ENCODE data around the gene GALNT16. TPM values are rescaled to one million over a fixed set of nuclear protein-coding genes. Genes with fewer than 3 reads are reported as not detected.

Gene GALNT16
- total and polyA plus RNA-seq, 2 donors from 2014 or later = 13.1 to 15.2 TPM

DNA sequence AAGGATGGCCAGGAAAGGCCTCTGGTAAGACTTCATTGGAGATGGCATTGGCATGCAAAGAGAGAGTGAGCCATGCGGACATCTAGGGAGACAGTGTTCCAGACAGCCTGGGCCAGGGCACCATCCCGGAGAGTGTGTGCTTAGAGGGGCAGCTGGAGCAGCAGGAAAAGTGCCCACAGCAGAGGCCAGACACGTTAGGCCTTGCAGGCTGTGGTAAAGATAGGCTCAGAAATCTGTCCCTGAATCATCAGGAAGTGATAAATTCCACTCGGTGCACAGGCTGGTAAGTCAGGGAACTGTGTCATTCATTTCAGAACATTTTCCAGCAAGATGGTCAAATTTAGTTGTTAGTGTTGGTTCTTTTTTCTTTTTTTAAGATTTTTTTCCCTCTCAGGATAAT is 8.8 kb downstream of the GALNT16 start:
- no peak overlapping the region for H3K4me3 ChIP-seq (ENCODE audit: low read length in 3 of 3)
- FAIRE-seq = no peak
- no peaks in the 10 kb centered on the region for H3K36me3 ChIP-seq (ENCODE audit: control insufficient read depth in 2 of 3, insufficient read depth in 3 of 3, low read length in 3 of 3)
- no peaks in the 10 kb centered on the region for H3K27me3 ChIP-seq (ENCODE audit: control insufficient read depth, insufficient read depth, low read length)
- peak in 1 of 5 donors; percentile 46 for DNase-seq
- H3K27ac ChIP-seq (ENCODE audit: low read depth in 2 of 2, low read length in 2 of 2) = no peak overlapping the region
- intact Hi-C loops (cut with DNase I) = no loop called here
- no peak overlapping the region for H3K9ac ChIP-seq (ENCODE audit: low read length in 3 of 3)
- TF ChIP-seq, protein P1, sequence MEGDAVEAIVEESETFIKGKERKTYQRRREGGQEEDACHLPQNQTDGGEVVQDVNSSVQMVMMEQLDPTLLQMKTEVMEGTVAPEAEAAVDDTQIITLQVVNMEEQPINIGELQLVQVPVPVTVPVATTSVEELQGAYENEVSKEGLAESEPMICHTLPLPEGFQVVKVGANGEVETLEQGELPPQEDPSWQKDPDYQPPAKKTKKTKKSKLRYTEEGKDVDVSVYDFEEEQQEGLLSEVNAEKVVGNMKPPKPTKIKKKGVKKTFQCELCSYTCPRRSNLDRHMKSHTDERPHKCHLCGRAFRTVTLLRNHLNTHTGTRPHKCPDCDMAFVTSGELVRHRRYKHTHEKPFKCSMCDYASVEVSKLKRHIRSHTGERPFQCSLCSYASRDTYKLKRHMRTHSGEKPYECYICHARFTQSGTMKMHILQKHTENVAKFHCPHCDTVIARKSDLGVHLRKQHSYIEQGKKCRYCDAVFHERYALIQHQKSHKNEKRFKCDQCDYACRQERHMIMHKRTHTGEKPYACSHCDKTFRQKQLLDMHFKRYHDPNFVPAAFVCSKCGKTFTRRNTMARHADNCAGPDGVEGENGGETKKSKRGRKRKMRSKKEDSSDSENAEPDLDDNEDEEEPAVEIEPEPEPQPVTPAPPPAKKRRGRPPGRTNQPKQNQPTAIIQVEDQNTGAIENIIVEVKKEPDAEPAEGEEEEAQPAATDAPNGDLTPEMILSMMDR (IDR thresholded peaks at IDR 0.05; ENCODE audit: borderline replicate concordance, extremely low read depth, insufficient read depth) = no peak
- no peaks in the 10 kb centered on the region for H3K9me3 ChIP-seq (ENCODE audit: control insufficient read depth in 2 of 3, insufficient read depth in 1 of 3, low read length in 3 of 3)
- H3K4me1 ChIP-seq (ENCODE audit: control insufficient read depth in 2 of 3, insufficient read depth in 2 of 3, low read depth in 1 of 3, low read length in 3 of 3) = no peaks in the 10 kb centered on the region

GRCh38 chr14:69269381-69269780 is 9.4 kb downstream of the GALNT16 start:
- H3K9ac ChIP-seq (ENCODE audit: low read length in 3 of 3) = no peak overlapping the region
- TF ChIP-seq, protein P1 (IDR thresholded peaks at IDR 0.05; ENCODE audit: borderline replicate concordance, extremely low read depth, insufficient read depth) = no peak
- no peaks in the 10 kb centered on the region for H3K27me3 ChIP-seq (ENCODE audit: control insufficient read depth, insufficient read depth, low read length)
- H3K36me3 ChIP-seq (ENCODE audit: control insufficient read depth in 2 of 3, insufficient read depth in 3 of 3, low read length in 3 of 3) = no peaks in the 10 kb centered on the region
- FAIRE-seq (no peak), DNase-seq (no peak)
- no peaks in the 10 kb centered on the region for H3K4me1 ChIP-seq (ENCODE audit: control insufficient read depth in 2 of 3, insufficient read depth in 2 of 3, low read depth in 1 of 3, low read length in 3 of 3)
- H3K27ac ChIP-seq (ENCODE audit: low read depth in 2 of 2, low read length in 2 of 2) = no peak overlapping the region
- H3K4me3 ChIP-seq (ENCODE audit: low read length in 3 of 3) = no peak overlapping the region
- intact Hi-C loops (cut with DNase I) = no loop called here
- no peaks in the 10 kb centered on the region for H3K9me3 ChIP-seq (ENCODE audit: control insufficient read depth in 2 of 3, insufficient read depth in 1 of 3, low read length in 3 of 3)

DNA sequence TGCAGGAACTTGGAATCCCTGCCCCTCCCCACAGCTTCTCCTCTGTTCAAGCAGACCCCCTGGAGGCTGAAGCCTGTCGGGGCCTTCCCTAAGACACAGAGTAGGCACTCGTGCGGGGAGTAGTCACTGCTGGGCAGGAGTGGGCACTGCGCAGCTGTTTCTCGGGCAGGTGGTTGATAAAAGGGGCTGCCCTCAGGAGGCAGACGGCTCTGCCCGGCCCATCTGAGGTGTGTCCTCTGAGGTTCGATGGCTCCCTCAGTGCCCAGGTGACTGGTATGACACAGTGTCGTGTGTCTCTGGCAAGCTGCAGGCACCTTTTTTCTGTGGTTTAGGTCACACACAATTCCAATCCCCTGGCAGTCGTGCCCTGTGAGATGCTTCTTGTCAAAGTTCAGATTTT is 10.1 kb downstream of the GALNT16 start:
- no peaks in the 10 kb centered on the region for H3K4me1 ChIP-seq (ENCODE audit: control insufficient read depth in 2 of 3, insufficient read depth in 2 of 3, low read depth in 1 of 3, low read length in 3 of 3)
- no peak overlapping the region for H3K27ac ChIP-seq (ENCODE audit: low read depth in 2 of 2, low read length in 2 of 2)
- H3K4me3 ChIP-seq (ENCODE audit: low read length in 3 of 3) = no peak overlapping the region
- intact Hi-C loops (cut with DNase I) = no loop called here
- TF ChIP-seq, protein P1 (IDR thresholded peaks at IDR 0.05; ENCODE audit: borderline replicate concordance, extremely low read depth, insufficient read depth) = no peak
- FAIRE-seq (no peak), DNase-seq (no peak)
- H3K36me3 ChIP-seq (ENCODE audit: control insufficient read depth in 2 of 3, insufficient read depth in 3 of 3, low read length in 3 of 3) = no peaks in the 10 kb centered on the region
- no peaks in the 10 kb centered on the region for H3K9me3 ChIP-seq (ENCODE audit: control insufficient read depth in 2 of 3, insufficient read depth in 1 of 3, low read length in 3 of 3)
- no peaks in the 10 kb centered on the region for H3K27me3 ChIP-seq (ENCODE audit: control insufficient read depth, insufficient read depth, low read length)
- no peak overlapping the region for H3K9ac ChIP-seq (ENCODE audit: low read length in 3 of 3)

Data from kidney (tissue), 14 donors.